Osteoblast (primary cell): ENCODE data around the gene RPUSD3. TPM values are rescaled to one million over a fixed set of nuclear protein-coding genes. Genes with fewer than 3 reads are reported as not detected.

Experiments used
- DNase-seq: peaks from one replicate; pipeline ENCODE4 v3.0.0; 2011; ENCODE audit warnings: low spot score, mixed read lengths; ENCODE audit not compliant: insufficient read length; ENCODE audit errors: missing footprints
- H2AFZ ChIP-seq: 2 replicates; pipeline ENCODE4 v1.6.0; 2011; ENCODE audit warnings: mild to moderate bottlenecking, low read length
- H3K27ac ChIP-seq: 2 replicates; pipeline ENCODE4 v1.5.1; 2011; ENCODE audit warnings: mild to moderate bottlenecking, low read depth, low read length, moderate library complexity
- H3K27me3 ChIP-seq: 2 replicates; pipeline ENCODE4 v1.6.0; 2012; ENCODE audit warnings: mild to moderate bottlenecking, control low read depth, inconsistent platforms, low read length, moderate library complexity; ENCODE audit not compliant: insufficient read depth
- H3K36me3 ChIP-seq: 2 replicates; pipeline ENCODE4 v1.5.1; 2011; ENCODE audit warnings: mild to moderate bottlenecking, low read length, control low read depth, moderate library complexity; ENCODE audit not compliant: insufficient read depth
- H3K4me1 ChIP-seq: 2 replicates; pipeline ENCODE4 v1.5.1; 2011; ENCODE audit warnings: mild to moderate bottlenecking, low read length, control low read depth, moderate library complexity; ENCODE audit not compliant: insufficient read depth
- H3K4me2 ChIP-seq: 2 replicates; pipeline ENCODE4 v1.6.0; 2011; ENCODE audit warnings: mild to moderate bottlenecking, low read length; ENCODE audit not compliant: insufficient read depth
- H3K4me3 ChIP-seq: fragments of 200-600 bp; sonication (generic); 3 replicates; pipeline ENCODE4 v1.5.1; 2012; ENCODE audit warnings: mild to moderate bottlenecking, low read length, inconsistent platforms; ENCODE audit not compliant: insufficient read depth
- H3K79me2 ChIP-seq: 2 replicates; pipeline ENCODE4 v1.6.0; 2012; ENCODE audit warnings: mild to moderate bottlenecking, low read length, control low read depth, inconsistent platforms; ENCODE audit not compliant: insufficient read depth
- H3K9me3 ChIP-seq: 2 replicates; pipeline ENCODE4 v1.5.1; 2011; ENCODE audit warnings: low read depth, low read length, control low read depth
- H4K20me1 ChIP-seq: 2 replicates; pipeline ENCODE4 v1.6.0; 2012; ENCODE audit warnings: mild to moderate bottlenecking, low read length, control low read depth; ENCODE audit not compliant: insufficient read depth
- total RNA-seq: library from RNA; depleted of rRNA; stranded (reverse); fragments of >200 nt; gene quantifications from 2 replicates; pipeline ENCODE4 v1.2.3, GENCODE V29; 2012
- TF ChIP-seq, protein P1 (sequence below): IDR thresholded peaks from 2 replicates; pipeline ENCODE4 v1.5.1; 2011; ENCODE audit warnings: mild to moderate bottlenecking, low read depth, low read length, moderate library complexity; ENCODE audit errors: extremely low read depth

Gene RPUSD3
- total RNA-seq, 1 donor = 19.2 TPM

DNA sequence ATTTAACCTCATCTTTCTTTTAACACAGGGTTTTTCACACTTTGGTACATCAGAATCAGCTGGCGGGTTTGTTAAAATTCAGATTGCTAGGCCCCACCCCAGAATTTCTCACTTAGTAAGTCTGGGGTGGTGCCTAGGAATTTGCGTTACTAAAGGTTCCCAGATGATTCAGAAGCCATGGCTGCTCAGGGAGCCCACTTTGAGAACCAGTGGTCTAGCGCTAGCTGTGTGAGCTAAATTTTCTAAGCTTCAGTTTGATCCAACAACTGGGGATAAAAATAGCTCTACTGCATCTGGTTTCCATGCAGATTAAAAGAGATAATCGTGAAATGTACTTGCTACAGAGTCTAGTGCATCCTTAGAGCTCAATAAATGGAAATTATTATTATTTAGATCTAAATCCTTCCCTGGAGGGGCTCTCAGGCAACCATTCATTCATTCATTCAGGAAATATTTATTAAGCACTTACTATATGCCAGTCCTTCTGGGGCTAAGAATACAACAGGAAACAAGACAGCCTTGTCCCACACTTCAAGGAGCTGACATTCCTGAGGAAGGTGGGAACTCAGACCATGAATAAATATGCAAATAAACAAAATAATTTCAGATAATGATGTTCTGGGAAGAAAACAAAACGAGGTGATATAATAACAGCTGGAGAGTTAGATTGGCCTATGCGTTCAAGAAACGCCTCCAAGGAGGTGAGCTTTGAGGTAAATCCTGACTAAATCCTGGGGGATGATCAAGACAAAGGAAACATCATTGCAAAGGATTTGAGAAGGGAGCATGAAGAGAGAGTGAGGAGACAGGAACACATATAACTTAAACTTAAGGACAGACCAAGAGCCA, 40.1 kb upstream of the RPUSD3 start:
- Histone ChIP-seq H3K36me3 (no peaks in the 10 kb centered on the region), H3K27me3 (no peaks in the 10 kb centered on the region), H3K27ac (peak overlapping the region; percentile 34), H3K79me2 (no peaks in the 10 kb centered on the region), H3K4me3 (no peak overlapping the region), H2AFZ (no peak overlapping the region), H3K4me2 (peak overlapping the region; percentile 49), H4K20me1 (no peaks in the 10 kb centered on the region), H3K4me1 (peaks cover 12% of the 10 kb centered on the region), H3K9me3 (no peaks in the 10 kb centered on the region)
- DNase-seq = no peak
- TF ChIP-seq, protein P1, sequence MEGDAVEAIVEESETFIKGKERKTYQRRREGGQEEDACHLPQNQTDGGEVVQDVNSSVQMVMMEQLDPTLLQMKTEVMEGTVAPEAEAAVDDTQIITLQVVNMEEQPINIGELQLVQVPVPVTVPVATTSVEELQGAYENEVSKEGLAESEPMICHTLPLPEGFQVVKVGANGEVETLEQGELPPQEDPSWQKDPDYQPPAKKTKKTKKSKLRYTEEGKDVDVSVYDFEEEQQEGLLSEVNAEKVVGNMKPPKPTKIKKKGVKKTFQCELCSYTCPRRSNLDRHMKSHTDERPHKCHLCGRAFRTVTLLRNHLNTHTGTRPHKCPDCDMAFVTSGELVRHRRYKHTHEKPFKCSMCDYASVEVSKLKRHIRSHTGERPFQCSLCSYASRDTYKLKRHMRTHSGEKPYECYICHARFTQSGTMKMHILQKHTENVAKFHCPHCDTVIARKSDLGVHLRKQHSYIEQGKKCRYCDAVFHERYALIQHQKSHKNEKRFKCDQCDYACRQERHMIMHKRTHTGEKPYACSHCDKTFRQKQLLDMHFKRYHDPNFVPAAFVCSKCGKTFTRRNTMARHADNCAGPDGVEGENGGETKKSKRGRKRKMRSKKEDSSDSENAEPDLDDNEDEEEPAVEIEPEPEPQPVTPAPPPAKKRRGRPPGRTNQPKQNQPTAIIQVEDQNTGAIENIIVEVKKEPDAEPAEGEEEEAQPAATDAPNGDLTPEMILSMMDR = no peak

DNA sequence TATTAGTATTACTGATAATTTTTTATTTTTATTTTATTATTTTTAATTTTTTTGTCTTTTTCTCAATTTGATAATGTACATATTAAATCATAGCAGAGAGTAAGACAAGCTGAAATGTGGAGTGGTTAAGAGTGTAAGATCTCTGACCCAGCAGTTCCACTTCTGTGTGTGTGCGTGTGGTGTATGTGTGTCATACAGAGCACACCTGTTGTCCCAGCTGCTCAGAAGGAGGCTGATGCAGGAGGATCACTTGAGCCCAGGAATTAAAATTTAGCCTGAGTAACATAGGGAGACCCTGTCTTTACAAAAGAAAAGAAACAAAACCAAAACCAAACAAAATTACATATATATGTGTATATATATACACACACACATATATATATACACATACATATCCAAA, 37.6 kb upstream of the RPUSD3 start:
- Histone ChIP-seq H3K9me3 (no peaks in the 10 kb centered on the region), H3K27ac (no peak overlapping the region), H3K79me2 (no peaks in the 10 kb centered on the region), H4K20me1 (no peaks in the 10 kb centered on the region), H3K36me3 (no peaks in the 10 kb centered on the region), H3K4me1 (peaks cover 12% of the 10 kb centered on the region), H3K27me3 (no peaks in the 10 kb centered on the region), H3K4me3 (no peak overlapping the region), H2AFZ (no peak overlapping the region), H3K4me2 (no peak overlapping the region)
- DNase-seq = no peak
- TF ChIP-seq, protein P1 = no peak

DNA sequence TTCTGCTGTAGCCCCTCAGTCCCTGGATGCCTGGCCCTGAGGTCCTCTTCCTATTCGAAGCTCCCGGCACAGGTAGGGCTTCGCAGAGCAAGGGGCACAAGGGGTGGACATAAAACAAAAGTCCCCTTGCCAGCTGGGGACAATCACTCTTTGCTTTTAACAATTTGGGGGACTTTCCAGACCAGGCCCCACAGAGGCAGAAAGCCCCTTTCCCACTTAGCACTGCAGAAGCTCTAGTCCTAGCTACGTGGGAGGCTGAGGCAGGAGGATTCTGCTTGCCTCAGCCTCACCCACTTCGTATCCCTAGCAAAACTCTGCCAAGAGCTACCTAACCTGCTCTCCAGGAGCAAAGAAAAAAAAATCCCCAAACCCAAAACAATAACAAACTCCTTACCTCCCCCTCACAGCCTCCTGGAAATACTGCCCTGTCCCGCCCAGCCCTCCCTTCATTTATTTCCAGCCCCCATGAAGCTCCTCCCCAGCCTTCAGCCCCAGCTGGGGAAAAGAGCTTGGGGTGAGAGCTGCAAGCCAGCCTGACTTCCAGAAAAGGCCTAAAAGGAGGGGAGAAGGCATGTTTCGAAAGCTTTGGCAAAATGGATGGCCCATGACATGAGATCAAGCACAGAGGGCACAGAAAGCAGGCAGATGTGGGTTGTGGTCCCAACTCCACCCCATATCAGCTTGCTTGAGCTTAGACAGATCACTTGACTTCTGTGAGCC, 36.2 kb upstream of the RPUSD3 start, which contains the start of gene CIDEC:
Gene CIDEC, minus strand, starts transcription at position 424 of the 720 bp plus-strand sequence. CDS start 1,767 bp downstream, outside the sequence.
- Histone ChIP-seq H3K27me3 (no peaks in the 10 kb centered on the region), H3K4me1 (peaks cover 12% of the 10 kb centered on the region), H3K27ac (no peak within 1 kb of the TSS), H3K79me2 (no peaks in the 10 kb centered on the region), H3K36me3 (no peaks in the 10 kb centered on the region), H4K20me1 (no peaks in the 10 kb centered on the region), H2AFZ (peak within 1 kb of the TSS; percentile 68), H3K4me3 (no peak within 1 kb of the TSS), H3K4me2 (no peak within 1 kb of the TSS), H3K9me3 (no peaks in the 10 kb centered on the region)
- TF ChIP-seq, protein P1 = no peak
- DNase-seq = peak; percentile 29

- no peak overlapping the region for H3K27ac ChIP-seq
- DNase-seq = peak; percentile 79
- H2AFZ ChIP-seq = no peak overlapping the region
- no peaks in the 10 kb centered on the region for H3K9me3 ChIP-seq
- TF ChIP-seq, protein P1 = no peak
- H4K20me1 ChIP-seq = no peaks in the 10 kb centered on the region
- H3K79me2 ChIP-seq = no peaks in the 10 kb centered on the region
- H3K27me3 ChIP-seq = no peaks in the 10 kb centered on the region
- no peak overlapping the region for H3K4me3 ChIP-seq
- H3K4me1 ChIP-seq = peaks cover under 1% of the 10 kb centered on the region
- no peak overlapping the region for H3K4me2 ChIP-seq
- no peaks in the 10 kb centered on the region for H3K36me3 ChIP-seq
These were observed 34.9 kb upstream of the RPUSD3 start for GRCh38 chr3:9878700-9879099.
